NCI-H2107 treated with DMSO at 0.1 percent for 48 hours (cell line): ENCODE data around the gene ALPP.
"Not testable (repeated sequence)": the region's sequence is repeated elsewhere in the genome, so short reads cannot be mapped to it uniquely, and the experiment has no call there.

ENCODE experiments used
- DNase-seq: peaks from one replicate; lab custom pipeline; 2025; ENCODE audit not compliant: unreplicated experiment; lab: John Stamatoyannopoulos, UW

ALPP gene

DNA sequence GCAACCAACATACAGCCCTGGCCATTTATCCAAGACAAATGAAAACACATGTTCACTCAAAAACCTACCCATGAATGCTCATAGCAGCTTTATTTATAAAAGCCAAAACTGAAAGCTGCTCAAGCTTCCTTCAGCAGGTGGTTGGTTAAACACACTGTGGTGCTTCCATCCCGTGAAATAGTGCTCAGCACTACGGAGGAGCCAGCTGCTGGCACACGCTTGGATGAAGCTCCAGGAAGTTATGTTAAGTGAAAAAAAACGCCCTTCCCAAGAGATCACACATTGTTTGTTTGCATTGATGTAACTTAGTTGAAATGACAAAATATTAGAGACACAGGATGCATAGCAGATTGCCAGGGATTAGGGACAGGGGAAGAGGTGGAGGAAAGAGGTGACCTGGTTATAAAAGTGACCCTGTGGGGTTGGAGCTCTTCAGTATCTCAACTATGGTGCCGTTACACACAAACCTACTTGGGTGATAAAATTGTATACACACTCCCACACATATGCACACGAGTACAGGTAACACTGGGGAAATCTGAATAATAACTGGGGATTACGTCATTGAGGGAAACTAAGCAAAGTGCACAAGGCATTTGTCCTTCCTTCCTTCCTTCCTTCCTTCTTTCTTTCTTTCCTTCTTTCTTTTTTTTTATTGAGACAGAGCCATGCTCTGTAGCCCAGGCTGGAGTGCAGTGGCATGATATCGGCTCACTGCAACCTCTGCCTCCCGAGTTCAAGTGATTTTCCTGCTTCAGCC is 21.9 kb downstream of the ALPP start:
- peak; percentile 16 for DNase-seq

DNA sequence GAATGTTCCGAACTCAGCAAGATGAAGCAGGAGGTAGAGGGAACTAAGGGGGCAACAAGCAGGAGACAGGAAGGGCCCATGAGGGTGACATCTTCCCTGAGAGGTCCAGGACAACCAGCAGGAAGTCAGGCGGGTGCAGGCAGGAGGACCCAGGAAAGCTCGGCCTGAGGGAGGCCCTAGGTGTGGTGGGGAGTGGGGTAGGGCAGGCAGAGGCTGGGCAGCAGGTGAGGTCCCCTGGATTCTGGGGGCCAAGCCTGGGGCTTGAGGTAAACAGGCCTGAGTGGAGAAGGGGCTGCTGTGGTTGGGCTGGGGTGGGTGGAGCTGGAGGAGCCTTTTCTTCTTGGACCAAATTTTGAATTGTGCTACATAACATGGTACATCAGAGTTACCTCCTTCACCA is 24.0 kb downstream of the ALPP start:
- no peak for DNase-seq

GRCh38 chr2:232405943-232406510 is 27.5 kb downstream of the ALPP start:
- no peak for DNase-seq

DNA sequence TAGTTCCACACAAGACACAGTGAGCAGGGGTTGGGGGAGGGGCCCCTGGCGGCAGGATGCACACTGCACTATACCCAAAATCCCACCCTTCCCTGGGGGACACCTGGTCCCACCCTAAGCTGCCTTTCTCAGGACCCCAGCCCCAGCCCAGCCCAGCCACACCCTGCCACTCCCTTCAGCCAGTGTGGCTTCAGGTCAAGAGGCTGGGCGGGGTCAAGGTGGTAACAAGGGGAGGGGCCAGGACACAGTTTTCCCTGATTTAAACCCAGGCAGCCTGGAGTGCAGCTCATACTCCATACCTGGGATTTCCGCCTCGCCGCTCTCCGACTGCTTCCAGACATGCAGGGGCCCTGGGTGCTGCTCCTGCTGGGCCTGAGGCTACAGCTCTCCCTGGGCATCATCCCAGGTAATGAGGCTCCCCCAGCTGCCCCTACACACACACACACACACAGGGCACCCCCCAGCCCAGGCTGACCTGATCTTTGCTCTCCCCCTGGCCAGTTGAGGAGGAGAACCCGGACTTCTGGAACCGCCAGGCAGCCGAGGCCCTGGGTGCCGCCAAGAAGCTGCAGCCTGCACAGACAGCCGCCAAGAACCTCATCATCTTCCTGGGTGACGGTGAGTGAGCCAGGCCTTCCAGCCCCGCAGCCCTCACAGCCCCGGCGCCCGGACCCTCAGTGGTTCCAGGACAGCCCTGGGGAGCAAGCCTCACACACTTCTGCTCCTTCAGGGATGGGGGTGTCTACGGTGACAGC is 28.2 kb downstream of the ALPP start, which contains the start of gene ALPG:
TSS of gene ALPG (plus strand) at position 289 of the 755 bp plus-strand sequence. CDS start at position 340, 51 bp downstream.
- no peak for DNase-seq

GRCh38 chr2:232407428-232408150 is 29.0 kb downstream of the ALPP start:
- not testable (repeated sequence) for DNase-seq

DNA sequence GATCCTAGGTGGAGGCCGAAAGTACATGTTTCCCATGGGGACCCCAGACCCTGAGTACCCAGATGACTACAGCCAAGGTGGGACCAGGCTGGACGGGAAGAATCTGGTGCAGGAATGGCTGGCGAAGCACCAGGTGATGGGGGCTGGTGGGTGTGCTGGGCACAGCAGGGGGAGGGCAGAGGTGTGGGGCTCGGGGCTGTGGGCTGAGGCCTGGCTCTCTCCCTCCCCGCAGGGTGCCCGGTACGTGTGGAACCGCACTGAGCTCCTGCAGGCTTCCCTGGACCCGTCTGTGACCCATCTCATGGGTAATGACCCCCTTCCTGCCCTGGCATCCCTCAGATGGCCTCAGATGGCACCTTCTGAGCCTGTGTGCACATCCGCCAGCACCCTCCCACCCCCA is 29.7 kb downstream of the ALPP start:
- not testable (repeated sequence) for DNase-seq

- not testable (repeated sequence) for DNase-seq
Observed at GRCh38 chr2:232409617-232410016, 31.1 kb downstream of the ALPP start.

DNA sequence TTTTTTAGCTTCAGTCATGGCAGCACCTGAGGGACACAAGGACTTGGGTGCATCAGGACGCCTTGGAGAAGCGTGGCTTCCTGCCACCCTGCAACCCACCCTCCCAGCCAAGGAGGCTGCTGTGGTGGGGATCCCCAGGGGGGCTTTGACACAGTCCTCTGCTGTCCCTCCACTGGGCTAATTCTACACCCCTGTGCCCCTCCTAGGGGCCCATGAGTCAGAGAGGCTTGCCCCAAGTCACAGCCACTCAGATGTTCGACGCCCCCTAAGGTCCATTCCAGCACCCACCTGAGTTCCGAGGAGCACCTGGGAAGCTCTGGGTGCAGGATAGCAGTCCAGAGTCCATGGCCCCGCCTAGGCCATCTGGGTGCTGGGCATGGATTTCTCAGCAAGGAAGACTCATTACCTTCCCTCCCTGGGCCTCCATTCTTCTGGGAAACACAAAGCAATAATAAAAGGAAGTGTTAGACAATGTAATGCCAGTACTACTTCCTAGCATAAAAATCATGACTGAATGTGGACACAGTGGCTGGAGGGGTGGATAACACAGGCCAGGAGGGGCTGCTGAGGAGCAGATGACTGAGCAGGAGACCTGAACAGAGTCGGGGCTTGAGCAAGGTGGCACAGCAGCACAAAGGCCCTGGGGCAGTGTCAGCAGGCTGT is 31.8 kb downstream of the ALPP start:
- no peak for DNase-seq

DNA sequence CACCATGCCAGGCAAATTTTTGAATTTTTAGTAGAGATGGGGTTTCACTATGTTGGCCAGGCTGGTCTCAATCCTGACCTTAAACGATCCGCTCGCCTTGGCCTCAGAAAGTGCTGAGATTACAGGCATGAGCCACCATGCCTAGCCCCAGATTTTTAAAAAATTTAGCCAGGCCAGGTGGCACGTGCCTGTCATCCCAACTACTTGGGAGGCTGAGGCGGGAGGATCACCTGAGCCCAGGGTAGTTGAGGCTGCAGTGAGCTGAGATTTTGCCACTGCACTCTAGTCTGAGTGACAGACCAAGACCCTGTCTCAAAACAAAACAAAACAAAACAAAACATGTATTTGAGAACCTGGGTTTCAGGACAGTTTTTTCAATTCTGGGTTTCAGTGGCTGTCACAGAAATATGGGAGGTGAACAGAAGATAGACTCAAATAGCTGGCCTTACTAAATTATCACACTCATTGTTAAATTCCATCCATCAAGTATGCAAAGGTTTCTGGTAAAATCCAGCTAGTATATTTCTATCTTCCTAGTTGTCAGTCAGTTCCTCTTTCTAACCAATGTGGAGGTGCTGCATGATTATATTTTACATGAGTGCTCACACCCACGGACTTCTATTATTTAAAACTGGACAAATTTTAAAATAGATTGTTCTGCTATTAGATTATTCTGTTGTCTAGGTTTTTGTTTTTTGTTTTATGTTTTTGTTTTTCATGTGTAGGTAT is 33.5 kb downstream of the ALPP start:
- no peak for DNase-seq

GRCh38 chr2:232412986-232413385 is 34.4 kb downstream of the ALPP start:
- no peak for DNase-seq

DNA sequence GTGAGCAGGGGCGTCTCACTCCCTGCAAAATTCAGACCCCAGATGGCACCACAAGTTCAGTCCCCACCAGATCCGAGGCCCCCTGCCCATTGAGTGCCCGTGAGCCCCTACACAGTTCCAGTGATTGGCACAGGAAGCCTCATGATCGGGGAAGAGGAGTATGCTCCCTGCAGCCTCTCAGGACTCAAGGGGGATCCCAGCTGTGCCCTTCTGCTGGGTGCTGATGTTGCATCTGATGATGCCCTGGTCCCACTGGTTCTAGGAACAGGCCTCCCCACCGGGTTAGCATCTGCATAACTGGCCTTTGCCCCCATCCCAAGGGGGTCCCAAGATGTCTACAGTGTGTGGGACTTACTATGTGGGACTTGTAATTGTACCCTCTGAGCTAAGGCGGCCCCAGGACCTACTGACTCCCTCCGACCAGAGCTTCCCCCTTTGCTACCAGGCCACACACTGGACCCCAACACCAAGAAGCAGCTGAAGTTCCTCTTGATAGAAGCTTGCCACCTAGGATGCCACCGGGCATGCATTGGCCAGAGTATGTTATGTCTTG is 36.7 kb downstream of the ALPP start:
- no peak for DNase-seq

- DNase-seq = no peak
Observed at GRCh38 chr2:232415736-232416520, 37.4 kb downstream of the ALPP start.

GRCh38 chr2:232416521-232417470 is 38.2 kb downstream of the ALPP start:
- no peak for DNase-seq

DNA sequence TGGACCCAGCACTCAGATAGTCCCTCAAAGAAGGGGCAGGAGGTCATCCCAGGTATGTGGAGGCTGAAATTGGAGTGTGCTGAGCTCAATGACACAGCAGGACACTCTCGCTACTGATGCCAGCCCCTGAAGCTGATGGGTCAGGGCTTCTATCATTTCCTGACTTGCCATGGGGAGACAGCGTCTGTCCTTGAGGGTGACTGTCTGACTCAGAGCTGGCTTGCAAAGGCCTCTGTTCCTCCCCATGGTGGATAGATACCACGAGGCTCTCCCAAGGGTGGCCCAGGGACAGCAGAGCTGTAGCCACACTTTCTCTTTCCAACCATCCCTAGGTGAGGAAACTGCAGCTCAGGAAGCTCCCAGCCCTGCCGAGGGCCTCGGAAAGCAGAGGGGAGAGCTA is 38.9 kb downstream of the ALPP start:
- no peak for DNase-seq

DNA sequence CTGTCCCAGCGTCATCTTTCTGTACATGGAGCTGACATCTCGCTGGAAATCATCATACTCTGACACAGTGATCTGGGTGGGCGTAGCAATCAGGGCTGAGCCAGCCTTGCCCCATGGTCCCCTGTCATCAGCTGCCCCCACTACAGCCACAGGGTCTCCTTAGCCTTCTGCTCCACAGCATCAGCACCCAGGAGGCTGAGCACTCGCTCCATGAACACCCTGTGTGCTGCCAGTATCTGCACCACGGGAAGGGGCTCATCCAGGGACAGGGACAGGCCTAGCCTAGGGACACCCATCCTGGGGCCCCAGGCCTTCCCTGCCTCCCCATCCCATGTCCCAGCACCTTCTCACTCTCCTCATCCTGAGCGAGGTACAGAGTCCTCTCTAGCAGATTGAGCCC is 39.5 kb downstream of the ALPP start:
- DNase-seq = no peak

DNA sequence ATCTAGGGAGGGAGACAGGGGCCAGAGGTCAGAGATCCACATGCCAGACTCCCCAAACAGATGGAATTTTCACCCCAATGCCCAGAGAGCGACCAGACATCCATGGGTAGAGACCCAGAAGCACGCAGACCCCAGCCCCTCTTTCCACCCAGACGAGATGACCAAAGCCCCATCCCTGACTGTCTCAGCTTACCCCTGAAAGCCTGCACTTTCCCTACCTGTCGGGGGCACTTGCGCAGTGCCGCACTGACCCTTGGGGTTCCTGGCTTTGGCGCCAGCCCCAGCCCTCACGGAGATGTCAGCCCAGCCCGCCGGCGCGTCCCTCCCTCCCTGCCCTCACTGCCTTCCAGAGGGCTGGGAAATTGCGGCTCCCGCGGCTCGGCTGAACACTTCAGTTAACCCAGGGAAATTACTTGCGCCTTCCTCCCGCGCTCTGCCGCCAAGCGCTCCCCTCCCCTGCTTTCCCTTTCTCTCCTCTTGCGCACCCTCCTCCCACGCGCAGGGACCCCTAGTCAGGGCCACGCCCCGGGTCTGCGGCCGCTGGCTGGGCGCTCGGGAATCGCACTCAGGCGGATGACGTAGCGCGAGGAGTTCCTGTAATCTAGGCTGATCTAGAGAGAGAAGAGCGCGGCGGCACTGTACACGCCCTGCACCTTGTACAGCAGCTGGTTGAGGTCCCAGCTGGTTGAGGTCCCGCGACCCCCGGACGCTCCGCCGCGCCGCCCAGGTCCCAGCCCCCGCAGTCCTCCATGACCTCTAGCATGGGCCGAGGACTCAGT is 40.1 kb downstream of the ALPP start:
- DNase-seq = peak; percentile 2
